GM23338 (cell line): Measurements from ENCODE around the gene NDRG2.

Experiments
- CREB1 ChIP-seq: fragments of 250-450 bp; sonication (Bioruptor Pico); IDR thresholded peaks from 2 replicates; pipeline ENCODE4 v1.5.0; 2020; ENCODE audit warnings: low read depth, mild to moderate bottlenecking, moderate library complexity
- CTCF ChIP-seq, 2 experiments: fragments of 200-600 bp in 1 of 2; sonication (generic) in 1 of 2; conservative IDR thresholded peaks; 2 replicates each; pipeline versions ENCODE4 v1.5.1 to v1.6.1; 2016 to 2017; ENCODE audit warnings: antibody characterized with exemption in 2 of 2, low read depth in 2 of 2, mild to moderate bottlenecking in 2 of 2, moderate library complexity in 1 of 2
- EZH2 ChIP-seq: fragments of 200-600 bp; sonication (generic); IDR thresholded peaks from one replicate; pipeline ENCODE4 v1.8.0; 2017; ENCODE audit warnings: antibody characterized with exemption, mild to moderate bottlenecking, low read depth; ENCODE audit not compliant: unreplicated experiment
- EZH2phosphoT487 ChIP-seq: fragments of 200-600 bp; sonication (generic); IDR thresholded peaks from one replicate; pipeline ENCODE4 v1.8.1; 2018; ENCODE audit warnings: antibody characterized with exemption; ENCODE audit not compliant: unreplicated experiment
- JUNB ChIP-seq: IDR thresholded peaks from one replicate; pipeline ENCODE4 v1.6.1; 2016; ENCODE audit warnings: antibody characterized with exemption; ENCODE audit not compliant: unreplicated experiment
- NANOG ChIP-seq: IDR thresholded peaks from 2 replicates; pipeline ENCODE4 v1.6.1; 2016; ENCODE audit warnings: antibody characterized with exemption, borderline replicate concordance
- POLR2AphosphoS5 ChIP-seq: IDR thresholded peaks from 2 replicates; pipeline ENCODE4 v1.6.1; 2016; ENCODE audit warnings: antibody characterized with exemption, low read depth
- REST ChIP-seq: IDR thresholded peaks from one replicate; pipeline ENCODE4 v1.6.1; 2018; ENCODE audit warnings: antibody characterized with exemption; ENCODE audit not compliant: unreplicated experiment
- STAT1 ChIP-seq: IDR thresholded peaks from one replicate; pipeline ENCODE4 v1.6.1; 2016; ENCODE audit warnings: antibody characterized with exemption; ENCODE audit not compliant: unreplicated experiment
- ZNF114 ChIP-seq: fragments of 250-450 bp; sonication (Bioruptor Pico); IDR thresholded peaks from 2 replicates; pipeline ENCODE4 v1.5.0; 2020; ENCODE audit warnings: mild to moderate bottlenecking, moderate library complexity

GRCh38 chr14:20980906-20981305 lies 44.0 kb downstream of the NDRG2 start:
- TF ChIP-seq EZH2 (no peak), POLR2AphosphoS5 (no peak), REST (no peak), CTCF (conservative IDR thresholded peaks at IDR 0.05; ENCODE audit: low read depth in 2 of 2) (no peak), EZH2phosphoT487 (no peak), ZNF114 (no peak), NANOG (no peak), CREB1 (CRISPR knock-in tag) (no peak), JUNB (no peak), STAT1 (no peak)
